GM19035 (cell line): Measurements from ENCODE around the gene XPR1.
"Not testable (repeated sequence)": the region's sequence is repeated elsewhere in the genome, so short reads cannot be mapped to it uniquely, and the experiment has no call there.

Source experiments
- ATAC-seq: cut with Tn5 transposase; IDR thresholded peaks from one replicate; pipeline ENCODE4 v1.9.1; 2021; ENCODE audit not compliant: unreplicated experiment

XPR1 gene

GRCh38 chr1:180710746-180711145 lies 78.9 kb downstream of the XPR1 start:
- not testable (repeated sequence) for ATAC-seq

GRCh38 chr1:180711260-180711659 lies 79.4 kb downstream of the XPR1 start:
- ATAC-seq, result not testable (repeated sequence)

GRCh38 chr1:180720753-180721152 lies 88.9 kb downstream of the XPR1 start:
- no peak for ATAC-seq

GRCh38 chr1:180722586-180722985 lies 90.8 kb downstream of the XPR1 start:
- ATAC-seq, result no peak

- no peak for ATAC-seq
Observed at GRCh38 chr1:180724055-180724454, 92.2 kb downstream of the XPR1 start.

- ATAC-seq, result not testable (repeated sequence)
Observed at GRCh38 chr1:180726024-180726423, 94.2 kb downstream of the XPR1 start.

GRCh38 chr1:180727751-180728150 lies 95.9 kb downstream of the XPR1 start:
- not testable (repeated sequence) for ATAC-seq

- no peak for ATAC-seq
Observed at GRCh38 chr1:180728472-180729106, 96.8 kb downstream of the XPR1 start.

GRCh38 chr1:180731131-180731530 lies 99.3 kb downstream of the XPR1 start:
- ATAC-seq, result no peak

GRCh38 chr1:180732866-180733265 lies 101.0 kb downstream of the XPR1 start:
- ATAC-seq, result no peak

GRCh38 chr1:180734366-180734765 lies 102.5 kb downstream of the XPR1 start:
- ATAC-seq, result no peak

- ATAC-seq, result no peak
Observed at GRCh38 chr1:180742663-180743062, 110.8 kb downstream of the XPR1 start.

- no peak for ATAC-seq
Observed at GRCh38 chr1:180743868-180744267, 112.0 kb downstream of the XPR1 start.

- no peak for ATAC-seq
Observed at GRCh38 chr1:180745098-180745497, 113.3 kb downstream of the XPR1 start.

- ATAC-seq, result no peak
Observed at GRCh38 chr1:180751921-180752320, 120.1 kb downstream of the XPR1 start.

- no peak for ATAC-seq
Observed at GRCh38 chr1:180754453-180754852, 122.6 kb downstream of the XPR1 start.

GRCh38 chr1:180757657-180758056 lies 125.8 kb downstream of the XPR1 start:
- no peak for ATAC-seq

- ATAC-seq, result no peak
Observed at GRCh38 chr1:180762796-180763195, 131.0 kb downstream of the XPR1 start.

- no peak for ATAC-seq
Observed at GRCh38 chr1:180765151-180765550, 133.3 kb downstream of the XPR1 start.

GRCh38 chr1:180769889-180770288 lies 138.1 kb downstream of the XPR1 start:
- ATAC-seq, result no peak

- ATAC-seq, result no peak
Observed at GRCh38 chr1:180773210-180773865, 141.5 kb downstream of the XPR1 start.

GRCh38 chr1:180775801-180776200 lies 144.0 kb downstream of the XPR1 start:
- no peak for ATAC-seq
